ENCODE data around the gene PRKCB.

Gene PRKCB

GRCh38 chr16:23941963-23942564 is 106.3 kb downstream of the PRKCB start:
- no peak for DNase-seq (ENCODE audit: low read depth in 3 of 3)

GRCh38 chr16:23943604-23944003 is 107.8 kb downstream of the PRKCB start:
- no peak for DNase-seq (ENCODE audit: low read depth in 3 of 3)

- no peak for DNase-seq (ENCODE audit: low read depth in 3 of 3)
Observed at GRCh38 chr16:23944381-23944780, 108.6 kb downstream of the PRKCB start.

- DNase-seq (ENCODE audit: low read depth in 3 of 3): no peak
Observed at GRCh38 chr16:23945243-23945642, 109.5 kb downstream of the PRKCB start.

- no peak for DNase-seq (ENCODE audit: low read depth in 3 of 3)
Observed at GRCh38 chr16:23947838-23948237, 112.1 kb downstream of the PRKCB start.

GRCh38 chr16:23948949-23949411 is 113.2 kb downstream of the PRKCB start:
- DNase-seq (ENCODE audit: low read depth in 3 of 3): no peak

GRCh38 chr16:23949630-23950290 is 114.0 kb downstream of the PRKCB start:
- DNase-seq (ENCODE audit: low read depth in 3 of 3): peak in 1 of 3 experiments; percentile 50

- DNase-seq (ENCODE audit: low read depth in 3 of 3): no peak
Observed at GRCh38 chr16:23950291-23950894, 114.6 kb downstream of the PRKCB start.

GRCh38 chr16:23950898-23951297 is 115.1 kb downstream of the PRKCB start:
- DNase-seq (ENCODE audit: low read depth in 3 of 3): no peak

GRCh38 chr16:23952128-23952970 is 116.6 kb downstream of the PRKCB start:
- no peak for DNase-seq (ENCODE audit: low read depth in 3 of 3)

- no peak for DNase-seq (ENCODE audit: low read depth in 3 of 3)
Observed at GRCh38 chr16:23952971-23953300, 117.2 kb downstream of the PRKCB start.

GRCh38 chr16:23953476-23953875 is 117.7 kb downstream of the PRKCB start:
- no peak for DNase-seq (ENCODE audit: low read depth in 3 of 3)

GRCh38 chr16:23955088-23955487 is 119.3 kb downstream of the PRKCB start:
- no peak for DNase-seq (ENCODE audit: low read depth in 3 of 3)

- DNase-seq (ENCODE audit: low read depth in 3 of 3): no peak
Observed at GRCh38 chr16:23957287-23957686, 121.5 kb downstream of the PRKCB start.

GRCh38 chr16:23959072-23959751 is 123.4 kb downstream of the PRKCB start:
- DNase-seq (ENCODE audit: low read depth in 3 of 3): no peak

- no peak for DNase-seq (ENCODE audit: low read depth in 3 of 3)
Observed at GRCh38 chr16:23959752-23960072, 123.9 kb downstream of the PRKCB start.

- DNase-seq (ENCODE audit: low read depth in 3 of 3): no peak
Observed at GRCh38 chr16:23960081-23960885, 124.5 kb downstream of the PRKCB start.

GRCh38 chr16:23962001-23962400 is 126.2 kb downstream of the PRKCB start:
- DNase-seq (ENCODE audit: low read depth in 3 of 3): peak; percentile 37 to 65 (median 64)

GRCh38 chr16:23964136-23964535 is 128.4 kb downstream of the PRKCB start:
- DNase-seq (ENCODE audit: low read depth in 3 of 3): no peak

GRCh38 chr16:23965137-23965733 is 129.5 kb downstream of the PRKCB start:
- DNase-seq (ENCODE audit: low read depth in 3 of 3): no peak

Measured in stimulated activated CD4-positive, alpha-beta T cell treated with anti-CD3 and anti-CD28 coated beads, TNF-alpha, amount 100 ng/mL, for 24 hours (primary cell).